Gastroesophageal sphincter (tissue), 3 donors: ENCODE results near the gene NEURL1.

ENCODE experiments used
- POLR2A ChIP-seq, 2 donors: fragments of 450-650 bp; IDR thresholded peaks; one replicate each; pipeline ENCODE4 v1.6.1; 2017; ENCODE audit warnings: antibody characterized with exemption in 2 of 2, mild to moderate bottlenecking in 2 of 2, moderate library complexity in 1 of 2
- POLR2AphosphoS5 ChIP-seq: sonication (generic); formaldehyde crosslinking; IDR thresholded peaks from one replicate; pipeline ENCODE4 v1.6.1; 2017; ENCODE audit warnings: antibody characterized with exemption
- TF ChIP-seq, protein P1 (sequence below), 4 experiments: fragments of 200-600 bp in 2 of 4; fragments of 450-650 bp in 2 of 4; sonication (generic) in 1 of 4; IDR thresholded peaks; one replicate each; pipeline ENCODE4 v1.5.1; 2017 to 2019; ENCODE audit warnings: antibody characterized with exemption in 4 of 4, mild to moderate bottlenecking in 2 of 4, moderate library complexity in 2 of 4

GRCh38 chr10:103637927-103638557 is 144.5 kb downstream of the NEURL1 start:
- TF ChIP-seq, protein P1, sequence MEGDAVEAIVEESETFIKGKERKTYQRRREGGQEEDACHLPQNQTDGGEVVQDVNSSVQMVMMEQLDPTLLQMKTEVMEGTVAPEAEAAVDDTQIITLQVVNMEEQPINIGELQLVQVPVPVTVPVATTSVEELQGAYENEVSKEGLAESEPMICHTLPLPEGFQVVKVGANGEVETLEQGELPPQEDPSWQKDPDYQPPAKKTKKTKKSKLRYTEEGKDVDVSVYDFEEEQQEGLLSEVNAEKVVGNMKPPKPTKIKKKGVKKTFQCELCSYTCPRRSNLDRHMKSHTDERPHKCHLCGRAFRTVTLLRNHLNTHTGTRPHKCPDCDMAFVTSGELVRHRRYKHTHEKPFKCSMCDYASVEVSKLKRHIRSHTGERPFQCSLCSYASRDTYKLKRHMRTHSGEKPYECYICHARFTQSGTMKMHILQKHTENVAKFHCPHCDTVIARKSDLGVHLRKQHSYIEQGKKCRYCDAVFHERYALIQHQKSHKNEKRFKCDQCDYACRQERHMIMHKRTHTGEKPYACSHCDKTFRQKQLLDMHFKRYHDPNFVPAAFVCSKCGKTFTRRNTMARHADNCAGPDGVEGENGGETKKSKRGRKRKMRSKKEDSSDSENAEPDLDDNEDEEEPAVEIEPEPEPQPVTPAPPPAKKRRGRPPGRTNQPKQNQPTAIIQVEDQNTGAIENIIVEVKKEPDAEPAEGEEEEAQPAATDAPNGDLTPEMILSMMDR (IDR thresholded peaks at IDR 0.05): peak in 1 of 4 experiments; percentile 3
- peak; percentile 67 for TF ChIP-seq POLR2AphosphoS5
- TF ChIP-seq POLR2A (IDR thresholded peaks at IDR 0.05): no peak
